Prostate gland (tissue), 2 donors: ENCODE measurements around the gene PARD6A.

Source experiments
- POLR2A ChIP-seq: fragments of 450-650 bp; IDR thresholded peaks from one replicate; pipeline ENCODE4 v1.6.1; 2016; ENCODE audit warnings: antibody characterized with exemption, mild to moderate bottlenecking
- POLR2AphosphoS5 ChIP-seq: sonication (generic); formaldehyde crosslinking; IDR thresholded peaks from one replicate; pipeline ENCODE4 v1.6.1; 2017; ENCODE audit warnings: antibody characterized with exemption
- TF ChIP-seq, protein P1 (sequence below), 4 experiments: fragments of 200-600 bp in 2 of 4; fragments of 450-650 bp in 2 of 4; sonication (generic) in 2 of 4; IDR thresholded peaks; 1 replicate in 3 of 4; 2 replicates in 1 of 4; pipeline ENCODE4 v1.5.1; 2016 to 2019; ENCODE audit warnings: antibody characterized with exemption in 4 of 4, mild to moderate bottlenecking in 2 of 4, moderate library complexity in 2 of 4

DNA sequence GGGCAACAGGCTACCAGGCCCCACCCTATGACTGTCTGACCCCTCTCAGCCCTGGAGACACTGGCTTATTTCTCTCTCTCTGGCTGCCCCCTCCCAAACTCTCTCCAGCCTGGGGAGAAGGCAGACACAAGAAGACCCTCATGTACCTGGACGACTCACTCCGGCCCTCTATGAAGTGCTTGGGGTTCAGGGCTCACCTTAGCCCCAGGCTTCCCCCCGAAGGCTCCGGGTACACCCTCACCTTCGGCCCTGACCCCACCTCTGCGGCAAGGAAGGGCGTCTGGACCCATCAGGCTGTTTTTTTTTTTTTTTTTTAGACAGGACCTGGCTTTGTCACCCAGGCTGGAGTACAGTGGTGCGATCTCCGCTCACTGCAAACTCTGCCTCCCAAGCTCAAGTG is 16.7 kb upstream of the PARD6A start:
- TF ChIP-seq, protein P1, sequence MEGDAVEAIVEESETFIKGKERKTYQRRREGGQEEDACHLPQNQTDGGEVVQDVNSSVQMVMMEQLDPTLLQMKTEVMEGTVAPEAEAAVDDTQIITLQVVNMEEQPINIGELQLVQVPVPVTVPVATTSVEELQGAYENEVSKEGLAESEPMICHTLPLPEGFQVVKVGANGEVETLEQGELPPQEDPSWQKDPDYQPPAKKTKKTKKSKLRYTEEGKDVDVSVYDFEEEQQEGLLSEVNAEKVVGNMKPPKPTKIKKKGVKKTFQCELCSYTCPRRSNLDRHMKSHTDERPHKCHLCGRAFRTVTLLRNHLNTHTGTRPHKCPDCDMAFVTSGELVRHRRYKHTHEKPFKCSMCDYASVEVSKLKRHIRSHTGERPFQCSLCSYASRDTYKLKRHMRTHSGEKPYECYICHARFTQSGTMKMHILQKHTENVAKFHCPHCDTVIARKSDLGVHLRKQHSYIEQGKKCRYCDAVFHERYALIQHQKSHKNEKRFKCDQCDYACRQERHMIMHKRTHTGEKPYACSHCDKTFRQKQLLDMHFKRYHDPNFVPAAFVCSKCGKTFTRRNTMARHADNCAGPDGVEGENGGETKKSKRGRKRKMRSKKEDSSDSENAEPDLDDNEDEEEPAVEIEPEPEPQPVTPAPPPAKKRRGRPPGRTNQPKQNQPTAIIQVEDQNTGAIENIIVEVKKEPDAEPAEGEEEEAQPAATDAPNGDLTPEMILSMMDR (IDR thresholded peaks at IDR 0.05): no peak
- TF ChIP-seq POLR2A (no peak), POLR2AphosphoS5 (no peak)
